HG03457 (cell line): ENCODE results near the gene ADI1.

ENCODE experiments used
- ATAC-seq: cut with Tn5 transposase; IDR thresholded peaks from one replicate; pipeline ENCODE4 v1.9.1; 2021; ENCODE audit warnings: moderate number of reproducible peaks; ENCODE audit not compliant: unreplicated experiment

The ADI1 gene

GRCh38 chr2:3519255-3520205, at the start of gene ADI1:
Gene ADI1, minus strand, starts transcription at chr2:3519531. Its CDS starts 44 bp downstream, at chr2:3519487.
- peak; percentile 52 for ATAC-seq

- no peak for ATAC-seq
Measured at GRCh38 chr2:3566806-3567205, 47.5 kb upstream of the ADI1 start.

GRCh38 chr2:3565117-3565516, 45.8 kb upstream of the ADI1 start:
- no peak for ATAC-seq

- peak; percentile 50 for ATAC-seq
Measured at GRCh38 chr2:3563521-3563976, 44.2 kb upstream of the ADI1 start.

GRCh38 chr2:3558205-3559014, 39.1 kb upstream of the ADI1 start, which contains the start of gene RNASEH1:
Gene RNASEH1, minus strand, starts transcription at chr2:3558333. Its CDS starts 73 bp downstream, at chr2:3558260.
- ATAC-seq: peak; percentile 97

GRCh38 chr2:3557639-3558204, 38.4 kb upstream of the ADI1 start:
- peak; percentile 21 for ATAC-seq

GRCh38 chr2:3553946-3554345, 34.6 kb upstream of the ADI1 start:
- no peak for ATAC-seq

GRCh38 chr2:3547915-3548314, 28.6 kb upstream of the ADI1 start:
- ATAC-seq: no peak

GRCh38 chr2:3545788-3546478, 26.6 kb upstream of the ADI1 start:
- ATAC-seq: no peak

- no peak for ATAC-seq
Measured at GRCh38 chr2:3543023-3543683, 23.8 kb upstream of the ADI1 start.

- no peak for ATAC-seq
Measured at GRCh38 chr2:3542107-3542506, 22.8 kb upstream of the ADI1 start.

GRCh38 chr2:3539836-3540235, 20.5 kb upstream of the ADI1 start:
- no peak for ATAC-seq

- peak; percentile 74 for ATAC-seq
Measured at GRCh38 chr2:3536682-3537632, 17.6 kb upstream of the ADI1 start.

GRCh38 chr2:3535794-3536681, 16.7 kb upstream of the ADI1 start:
- no peak for ATAC-seq

GRCh38 chr2:3535467-3535793, 16.1 kb upstream of the ADI1 start:
- ATAC-seq: no peak

GRCh38 chr2:3534251-3534814, 15.0 kb upstream of the ADI1 start:
- no peak for ATAC-seq

- no peak for ATAC-seq
Measured at GRCh38 chr2:3533836-3534235, 14.5 kb upstream of the ADI1 start.

- ATAC-seq: no peak
Measured at GRCh38 chr2:3532941-3533340, 13.6 kb upstream of the ADI1 start.
